GM19468 (cell line): ENCODE measurements around the gene ZSCAN18.
"Not testable (repeated sequence)": the region's sequence is repeated elsewhere in the genome, so short reads cannot be mapped to it uniquely, and the experiment has no call there.

Source experiments
- ATAC-seq: cut with Tn5 transposase; IDR thresholded peaks from one replicate; pipeline ENCODE4 v1.9.1; 2021; ENCODE audit warnings: mild to moderate bottlenecking, moderate library complexity, moderate number of reproducible peaks; ENCODE audit not compliant: unreplicated experiment; ENCODE audit errors: extremely low read depth

Gene ZSCAN18

GRCh38 chr19:58097781-58098681, at the start of gene ZSCAN18:
Gene ZSCAN18, minus strand, starts transcription at chr19:58098231. Its CDS starts 7,964 bp downstream, at chr19:58090267.
- peak; percentile 77 for ATAC-seq

- ATAC-seq = not testable (repeated sequence)
Measured at GRCh38 chr19:58147475-58147874, 49.4 kb upstream of the ZSCAN18 start.

- ATAC-seq = no peak
Measured at GRCh38 chr19:58145849-58146248, 47.8 kb upstream of the ZSCAN18 start.

GRCh38 chr19:58134244-58134643, 36.2 kb upstream of the ZSCAN18 start:
- ATAC-seq = no peak

GRCh38 chr19:58129284-58129683, 31.3 kb upstream of the ZSCAN18 start:
- ATAC-seq = no peak

GRCh38 chr19:58128041-58128685, 30.1 kb upstream of the ZSCAN18 start:
- ATAC-seq = no peak

- ATAC-seq = no peak
Measured at GRCh38 chr19:58123354-58123753, 25.3 kb upstream of the ZSCAN18 start.

GRCh38 chr19:58118979-58119733, 21.1 kb upstream of the ZSCAN18 start:
- ATAC-seq = no peak

GRCh38 chr19:58117841-58118575, 20.0 kb upstream of the ZSCAN18 start:
- no peak for ATAC-seq

GRCh38 chr19:58108546-58108817, 10.5 kb upstream of the ZSCAN18 start:
- ATAC-seq = no peak

GRCh38 chr19:58107778-58108545, 9.9 kb upstream of the ZSCAN18 start:
- no peak for ATAC-seq

- no peak for ATAC-seq
Measured at GRCh38 chr19:58098682-58098998, 609 bp upstream of the ZSCAN18 start.

GRCh38 chr19:58097349-58097748, 682 bp downstream of the ZSCAN18 start:
- ATAC-seq = no peak

- ATAC-seq = no peak
Measured at GRCh38 chr19:58096884-58097283, 1.1 kb downstream of the ZSCAN18 start.

GRCh38 chr19:58095328-58095727, 2.7 kb downstream of the ZSCAN18 start:
- ATAC-seq = no peak

GRCh38 chr19:58093071-58093470, 5.0 kb downstream of the ZSCAN18 start:
- no peak for ATAC-seq

- ATAC-seq = no peak
Measured at GRCh38 chr19:58091251-58091995, 6.6 kb downstream of the ZSCAN18 start.

- no peak for ATAC-seq
Measured at GRCh38 chr19:58089846-58090245, 8.2 kb downstream of the ZSCAN18 start.

- no peak for ATAC-seq
Measured at GRCh38 chr19:58088521-58089052, 9.4 kb downstream of the ZSCAN18 start.
